Activated T-cell treated with anti-CD3 and anti-CD28 coated beads, Interleukin-2, amount 50 U/mL, for 1 hour (primary cell): ENCODE results near the gene LRIG1.
A peak's percentile ranks its signal among the peaks of the same experiment; 100 is the strongest.

Experiments used
- DNase-seq: peaks from one replicate; pipeline ENCODE4 v3.0.0-alpha.2; 2020

Gene LRIG1

DNA sequence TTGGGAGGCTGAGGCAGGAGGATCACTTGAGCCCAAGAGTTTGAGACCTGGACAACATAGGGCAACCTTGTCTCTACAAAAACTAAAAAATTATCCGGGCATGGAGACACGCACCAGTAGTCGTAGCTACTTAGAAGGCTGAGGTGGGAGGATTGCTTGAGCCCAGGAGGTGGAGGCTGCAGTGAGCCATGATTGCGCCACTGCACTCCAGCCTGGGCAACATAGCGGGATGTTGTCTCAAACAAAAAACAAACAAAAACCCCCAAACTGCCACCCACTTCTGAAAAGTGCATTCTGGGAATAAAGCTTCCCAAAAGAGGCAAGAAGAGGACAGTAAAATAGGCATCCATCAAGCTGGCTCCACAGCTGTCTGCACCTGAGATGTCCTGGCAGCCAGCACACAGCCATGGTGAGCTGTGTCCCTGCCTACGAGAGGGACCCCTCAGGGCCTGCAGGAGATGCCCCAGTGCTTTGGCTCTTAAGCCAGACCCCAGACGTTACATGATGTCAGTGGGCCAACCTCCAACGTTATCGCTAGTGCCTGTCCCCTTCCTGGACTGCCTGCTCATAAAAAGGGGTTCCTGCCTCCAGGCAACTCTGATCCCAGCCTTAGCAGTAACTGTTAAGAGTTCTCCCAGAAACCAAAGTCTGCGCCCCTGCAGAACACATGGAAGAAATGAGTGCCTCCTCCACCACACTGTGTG lies 101.1 kb downstream of the LRIG1 start:
- DNase-seq = no peak

DNA sequence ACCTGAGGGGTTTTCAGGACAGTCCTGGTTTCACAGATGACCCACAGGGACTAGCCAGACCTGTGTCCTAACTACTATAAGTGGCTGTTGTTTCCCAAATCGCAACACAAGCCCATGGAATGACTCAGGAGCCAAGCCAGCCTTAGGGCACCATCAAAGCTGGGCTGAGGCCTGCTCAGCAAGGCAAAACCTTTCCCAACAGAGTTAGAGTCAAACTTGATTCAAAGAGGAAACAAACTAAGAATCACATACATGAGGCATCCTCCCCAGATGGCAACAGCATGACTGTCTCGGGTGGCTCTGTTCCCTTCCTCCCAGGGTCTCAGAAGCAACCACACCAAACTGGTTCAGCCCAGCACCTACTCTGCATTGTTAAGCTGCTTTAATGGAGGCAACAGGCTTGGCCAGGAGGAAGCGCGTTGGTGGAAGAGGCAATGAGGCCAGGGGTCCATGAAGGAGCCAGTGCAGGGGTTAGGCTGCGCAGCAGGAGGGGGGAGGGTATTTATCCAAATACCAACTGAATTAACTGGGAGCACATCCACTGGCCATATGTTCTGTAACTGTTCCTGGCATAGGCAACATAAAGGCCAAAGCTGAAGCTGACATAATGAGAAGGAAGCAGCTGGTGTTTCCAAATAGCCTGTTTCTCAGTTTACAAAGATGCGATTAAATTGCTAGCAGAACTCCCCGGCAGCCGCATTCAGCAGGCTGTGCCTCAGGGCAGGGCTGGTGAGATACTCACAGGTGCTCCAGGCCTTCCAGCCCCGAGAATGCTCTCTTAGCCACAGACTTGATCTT lies 102.4 kb downstream of the LRIG1 start:
- no peak for DNase-seq

DNA sequence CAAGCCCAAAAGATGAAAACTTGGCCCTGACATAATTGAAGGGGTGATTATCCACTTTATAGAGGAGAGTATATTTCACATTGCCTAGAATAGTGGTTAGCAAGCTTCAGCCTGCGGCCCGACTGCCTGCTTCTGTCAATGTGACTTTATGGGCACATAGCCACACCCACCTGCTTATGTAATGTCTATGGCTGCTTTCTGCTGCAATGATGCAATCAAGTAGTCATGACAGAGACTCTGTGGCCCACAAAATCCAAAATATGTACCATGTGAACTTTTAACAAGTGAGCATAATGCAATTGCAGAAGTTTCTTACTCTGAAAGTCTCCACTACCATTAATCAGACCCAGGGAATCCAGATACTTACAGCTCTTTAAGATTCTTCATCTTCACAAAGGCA lies 103.1 kb downstream of the LRIG1 start:
- no peak for DNase-seq

DNA sequence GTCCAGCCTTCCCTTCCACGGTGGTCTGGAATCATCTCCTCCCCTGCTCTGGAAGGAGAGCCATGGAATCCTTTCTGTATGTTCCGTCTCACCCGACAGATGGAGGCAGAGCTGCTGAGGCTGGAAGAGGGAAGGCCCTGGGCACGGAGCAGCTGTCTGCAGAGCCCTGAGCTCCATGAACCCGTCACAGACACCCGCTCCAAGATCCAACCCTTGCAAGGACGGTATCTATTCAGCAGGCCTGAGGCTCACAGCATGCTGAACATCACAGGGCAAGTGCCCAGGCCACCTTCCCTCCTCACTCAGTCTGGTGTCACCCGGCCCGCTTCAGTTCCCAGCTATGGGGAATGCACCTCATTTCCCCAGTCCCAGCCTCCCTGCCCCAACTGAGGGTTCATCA lies 103.9 kb downstream of the LRIG1 start:
- DNase-seq = no peak

DNA sequence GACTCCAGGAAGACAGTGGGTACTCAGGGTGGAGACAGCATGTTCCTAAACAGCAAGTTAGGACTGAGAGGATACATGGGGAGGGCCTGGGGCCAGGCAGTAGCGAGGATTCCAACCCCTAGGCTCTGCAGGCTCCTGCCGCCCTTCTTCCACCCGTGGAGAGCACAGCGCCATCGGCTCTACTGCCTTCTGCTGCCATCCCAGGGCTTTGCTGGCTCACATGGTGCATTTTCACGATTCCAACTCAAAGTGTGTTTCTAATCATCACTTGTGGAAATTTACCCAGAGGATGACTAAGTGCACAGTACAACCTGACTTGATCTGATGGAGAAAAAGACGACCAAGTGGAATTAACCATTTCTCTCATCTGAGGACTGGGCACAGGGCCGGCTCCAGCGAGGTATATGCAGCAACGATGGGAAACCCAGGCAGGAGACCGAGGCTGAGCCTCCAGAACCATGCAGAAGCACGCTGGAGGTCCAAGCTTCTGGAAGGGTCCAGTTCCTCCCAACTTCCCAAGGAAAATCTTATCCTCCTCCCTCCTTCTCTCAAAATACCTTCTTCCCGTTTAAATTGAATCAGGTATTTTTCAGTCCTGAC lies 104.6 kb downstream of the LRIG1 start:
- no peak for DNase-seq

DNA sequence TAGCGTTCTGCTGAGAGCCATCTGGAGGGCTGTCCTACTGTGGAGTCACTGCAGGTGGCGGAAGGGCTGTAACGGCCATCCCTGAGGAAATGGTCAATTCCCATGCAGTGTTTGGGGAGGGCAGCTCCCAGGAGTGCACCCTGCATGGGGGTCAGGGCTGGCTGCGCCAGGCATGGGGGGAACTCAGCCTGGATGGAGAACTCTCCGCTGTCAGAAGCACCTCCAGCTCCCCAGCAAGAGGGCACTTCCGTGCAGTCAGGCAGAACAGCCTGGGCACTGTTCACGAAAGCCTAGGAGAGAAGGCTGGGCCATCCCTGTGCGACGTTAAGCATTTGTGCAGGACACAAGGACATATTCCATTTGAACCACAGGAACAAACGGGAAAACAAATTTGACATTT lies 105.2 kb downstream of the LRIG1 start:
- no peak for DNase-seq

DNA sequence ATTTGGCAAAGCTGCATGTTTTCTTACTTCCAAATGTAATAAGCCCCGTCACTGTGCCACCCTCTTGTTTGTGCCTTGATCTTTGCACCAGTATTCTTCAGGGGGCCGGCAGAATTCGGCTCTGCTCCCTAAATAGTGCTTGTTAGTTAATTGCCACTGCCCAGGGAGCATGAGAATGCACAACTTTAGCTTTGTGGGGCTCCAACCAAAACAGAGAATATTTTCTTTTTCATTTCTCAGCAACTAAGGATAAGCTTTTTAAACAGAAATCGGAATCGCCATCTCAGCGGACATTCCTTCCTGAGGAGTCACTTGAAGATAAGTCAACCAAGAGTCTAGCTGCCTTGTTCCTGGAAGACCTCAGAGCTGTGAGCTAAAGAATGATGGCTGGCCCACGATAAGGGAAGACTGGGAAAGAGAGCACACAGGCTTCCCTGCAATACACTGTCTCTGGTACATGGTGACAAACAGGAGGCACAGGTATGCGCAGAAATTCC lies 106.0 kb downstream of the LRIG1 start:
- DNase-seq = no peak

DNA sequence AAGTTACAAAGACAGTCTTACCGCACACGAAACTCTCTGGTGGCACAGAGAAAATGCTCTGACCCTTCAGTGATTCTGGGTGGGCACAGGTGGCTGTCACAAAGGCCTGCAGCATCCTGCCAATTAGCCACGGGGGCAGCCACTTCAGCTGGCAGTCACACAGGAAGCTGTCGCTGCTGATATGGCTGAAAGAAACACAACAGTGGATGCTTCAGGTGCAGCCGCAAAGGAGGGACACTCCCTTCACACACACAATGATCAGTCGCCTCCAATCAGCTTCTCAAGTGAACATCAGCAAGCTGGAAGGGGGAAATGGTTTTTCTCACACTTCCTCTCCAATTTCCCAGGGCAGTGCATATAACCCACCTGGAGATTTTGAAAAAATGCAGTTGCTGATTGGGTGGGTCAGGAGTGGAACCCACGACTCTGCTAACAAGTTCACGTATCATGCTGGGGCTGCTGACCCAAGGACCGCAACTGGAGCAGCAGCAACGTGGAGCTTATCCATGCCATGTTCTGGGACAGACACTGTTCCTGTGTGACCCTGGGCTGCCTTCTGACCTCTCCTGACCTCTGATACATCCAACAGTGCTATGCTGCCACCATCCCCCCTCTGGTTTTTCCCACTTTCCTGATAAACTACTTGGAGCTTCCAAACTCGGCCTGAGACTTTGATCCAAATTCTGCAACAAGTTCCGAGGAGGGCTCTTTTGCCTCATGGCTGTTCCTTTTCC lies 106.6 kb downstream of the LRIG1 start:
- peak; percentile 52 for DNase-seq

DNA sequence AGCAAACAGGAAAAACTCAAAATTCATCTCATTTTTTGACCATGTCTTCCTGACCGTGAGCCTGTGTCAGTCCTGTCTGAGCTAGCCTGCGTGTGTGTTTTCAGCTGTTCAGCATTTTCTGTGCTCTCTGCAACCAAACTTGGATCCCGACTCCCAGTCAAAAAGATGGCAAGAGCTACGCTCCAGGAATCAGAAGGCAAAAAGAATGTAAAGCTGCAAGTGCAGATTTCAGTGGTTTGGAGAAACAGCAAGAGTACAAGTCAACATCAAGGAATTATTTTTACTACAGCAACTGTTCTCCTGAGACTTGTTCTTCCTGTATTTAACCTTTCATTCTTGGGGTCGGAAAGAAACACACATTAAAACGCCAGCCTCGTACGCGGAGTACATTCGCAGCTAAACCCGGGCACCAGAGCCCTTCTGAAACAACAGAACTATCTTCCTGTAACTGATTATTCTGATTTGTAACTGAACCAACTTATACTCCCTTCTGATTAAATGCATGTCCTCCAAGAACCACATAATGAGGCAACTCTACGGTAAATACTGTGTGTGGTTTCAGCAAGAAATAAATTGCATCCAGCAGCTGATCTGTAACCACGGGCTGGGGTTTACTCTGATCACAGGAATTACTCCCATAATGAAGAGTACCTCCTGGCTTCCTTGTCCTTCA lies 107.4 kb downstream of the LRIG1 start:
- no peak for DNase-seq

DNA sequence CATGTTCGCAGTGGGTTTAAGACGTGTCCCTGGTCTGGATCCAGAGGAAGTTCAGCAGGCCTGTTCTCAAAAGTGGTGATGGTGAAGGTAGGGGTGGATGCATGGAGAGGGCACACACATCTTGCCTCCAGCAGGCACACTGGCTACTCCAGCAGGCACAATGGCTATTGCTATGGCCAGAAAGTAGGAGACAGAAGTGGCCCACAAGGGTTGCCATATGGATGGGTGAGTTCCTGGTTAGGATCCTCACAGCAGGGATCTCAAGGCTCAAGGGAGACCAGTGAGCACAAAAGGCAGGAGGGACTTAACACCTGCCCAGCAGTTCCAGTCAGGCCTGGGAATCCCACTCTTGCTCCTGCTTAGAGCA lies 107.9 kb downstream of the LRIG1 start:
- DNase-seq = no peak

DNA sequence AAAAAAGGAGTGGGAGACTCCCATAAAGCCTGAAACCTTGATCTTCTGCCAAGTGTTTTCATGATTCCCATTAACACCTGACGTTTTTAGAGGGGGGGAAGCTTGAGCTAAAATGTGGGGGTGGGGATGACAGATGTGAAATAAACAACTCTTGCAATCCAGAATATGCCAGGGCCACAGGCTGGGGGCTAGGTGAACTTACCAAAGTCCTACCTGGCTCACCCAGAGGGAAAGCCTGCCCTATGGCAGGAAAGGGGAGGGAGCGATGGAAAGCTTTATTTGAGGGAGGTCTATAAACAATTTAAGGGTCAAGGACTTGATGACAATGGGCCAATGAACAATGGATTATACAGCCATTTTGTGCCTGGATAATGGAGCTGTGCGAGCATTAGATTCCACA lies 108.3 kb downstream of the LRIG1 start:
- no peak for DNase-seq

DNA sequence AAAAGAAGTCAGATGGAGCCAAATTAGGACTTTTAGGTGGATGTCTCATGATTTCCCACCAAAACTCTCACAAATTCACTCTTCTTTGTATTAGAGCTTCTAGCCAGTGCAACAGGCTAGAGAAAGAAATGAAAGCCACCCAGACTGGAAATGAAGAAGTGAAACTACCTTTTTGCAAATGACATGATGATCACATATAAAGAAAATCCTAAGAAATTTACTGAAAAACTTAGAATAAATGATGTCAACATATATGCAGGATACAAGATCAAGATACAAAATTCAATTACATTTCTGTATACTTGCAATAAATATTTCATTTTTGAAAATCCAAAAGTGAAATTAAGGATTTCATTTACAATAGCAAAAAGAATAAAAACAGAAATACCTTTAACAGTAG lies 110.8 kb downstream of the LRIG1 start:
- DNase-seq = no peak

DNA sequence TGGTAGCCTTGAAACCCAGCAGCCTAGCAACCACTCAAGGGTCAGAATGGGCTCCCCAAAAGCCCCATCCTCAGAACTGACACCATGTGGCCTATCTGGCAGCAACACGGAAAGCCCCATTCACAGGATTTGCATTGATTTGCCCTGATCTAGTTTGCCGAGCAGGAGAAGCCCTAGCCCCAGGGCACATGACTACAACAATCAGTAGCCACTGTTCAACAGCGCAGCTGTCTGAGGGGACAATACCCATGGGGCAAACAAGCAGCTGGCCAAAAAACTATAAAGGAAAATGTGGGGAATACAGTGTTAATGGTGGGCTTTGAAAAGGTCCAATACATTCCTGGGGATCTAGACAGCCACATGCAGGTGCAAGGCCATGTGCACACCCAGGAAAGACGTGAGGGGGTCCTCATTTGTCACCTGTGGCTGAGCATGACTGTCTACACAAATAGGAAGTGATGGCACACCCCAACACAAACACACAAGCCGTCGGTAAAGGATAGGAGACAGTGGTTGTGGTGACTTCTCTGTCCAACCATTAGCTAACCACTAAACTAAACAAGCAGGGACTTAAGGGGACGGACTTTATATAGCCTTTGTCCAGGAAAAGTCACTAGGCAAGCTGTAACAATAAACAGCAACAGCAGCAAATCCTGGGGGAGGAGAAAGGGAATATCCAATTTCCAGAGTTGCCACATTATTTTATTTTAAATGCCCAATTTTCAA lies 113.7 kb downstream of the LRIG1 start:
- no peak for DNase-seq

DNA sequence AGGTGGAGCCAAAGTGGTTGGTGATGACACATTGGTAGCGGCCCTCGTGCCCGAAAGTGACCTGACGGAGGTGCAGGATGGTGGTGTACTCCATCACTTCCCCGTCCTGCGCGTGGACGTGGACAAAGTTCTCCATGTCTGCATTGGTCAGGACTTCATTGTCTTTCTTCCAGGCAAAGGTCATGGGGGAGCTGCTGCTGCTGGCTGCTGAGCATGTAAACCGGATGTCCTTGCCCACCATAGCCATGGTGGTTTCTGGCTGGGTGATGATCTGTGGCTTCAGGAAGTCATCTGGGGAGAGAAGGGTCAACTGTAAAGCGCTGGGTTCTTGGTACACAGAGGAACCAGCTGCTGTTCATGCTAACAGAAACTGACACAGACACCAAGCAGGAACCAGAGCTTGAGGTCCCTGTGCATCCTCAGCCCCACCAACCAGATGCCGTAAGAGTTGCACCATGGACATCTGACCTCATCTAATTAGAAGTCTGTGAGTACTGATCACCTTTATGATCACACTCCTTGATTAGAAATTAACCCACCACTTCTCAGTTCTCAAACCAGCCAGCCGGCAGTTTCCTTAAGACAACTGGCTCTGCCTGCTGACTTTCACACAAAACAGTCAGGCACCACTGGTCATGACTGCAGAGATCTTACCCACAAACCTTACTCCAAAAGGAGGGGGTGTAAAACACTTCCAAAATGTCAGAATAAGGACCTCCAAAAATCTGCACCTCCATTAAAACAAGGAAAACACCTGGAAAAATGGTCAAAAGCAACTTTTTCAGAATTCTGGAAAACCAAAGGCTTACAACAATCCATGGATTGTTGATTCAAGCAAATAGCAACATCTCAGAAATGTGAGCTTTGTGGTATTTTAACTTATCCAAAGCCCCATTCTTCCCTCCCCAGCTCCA lies 114.6 kb downstream of the LRIG1 start:
- no peak for DNase-seq

DNA sequence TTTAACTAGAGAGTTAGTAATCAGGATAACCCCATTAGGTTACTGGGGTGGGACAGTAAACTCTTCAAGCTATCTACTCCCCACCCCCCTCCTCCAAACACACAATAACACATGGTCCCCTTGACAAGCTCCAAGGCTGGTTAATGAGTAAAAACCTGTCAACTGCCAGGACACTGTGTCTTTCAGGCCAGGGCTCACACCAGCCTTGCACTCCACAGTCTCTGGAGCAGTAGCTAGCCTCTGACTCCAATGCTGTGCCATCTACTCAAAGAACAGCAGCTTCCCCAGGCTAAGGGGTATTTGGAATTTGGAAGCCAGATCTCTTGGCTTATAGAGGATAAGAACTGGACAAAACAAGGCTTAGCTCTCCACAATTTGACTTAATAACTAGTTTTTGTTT lies 115.8 kb downstream of the LRIG1 start:
- DNase-seq = no peak

DNA sequence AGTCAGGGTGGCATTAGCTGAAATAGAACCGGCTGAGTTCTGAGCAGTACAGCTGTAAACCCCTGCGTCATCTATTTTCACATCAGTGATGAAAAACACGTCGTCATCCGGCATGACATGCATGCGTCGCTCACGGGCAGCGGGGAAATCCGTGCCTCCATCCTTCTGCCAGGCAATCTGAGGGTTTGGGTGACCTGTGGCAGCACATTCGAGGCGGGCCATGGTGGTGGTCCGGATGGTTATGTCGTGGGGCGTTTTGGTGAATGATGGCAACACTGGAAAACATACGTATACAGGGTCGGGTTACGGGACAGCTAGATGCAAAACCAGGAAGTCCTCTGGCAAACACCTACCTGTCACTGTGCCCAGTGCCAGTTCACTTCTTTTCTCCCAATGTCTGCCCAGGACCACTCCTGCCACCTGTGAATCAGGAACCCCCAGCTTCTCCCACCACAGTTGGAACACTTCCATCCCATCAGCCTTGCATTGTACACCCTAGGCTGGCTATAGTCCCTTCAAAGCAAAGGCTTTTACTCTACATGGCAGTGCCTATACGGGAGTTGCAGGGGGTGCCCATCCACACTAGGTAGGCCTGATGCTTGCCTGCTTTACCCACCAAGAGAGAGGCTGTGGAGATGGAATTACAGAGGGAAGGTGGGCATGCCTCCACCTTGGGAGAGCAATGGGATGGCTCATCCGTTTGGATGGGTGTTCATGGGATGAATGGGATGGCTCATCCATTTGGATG lies 116.7 kb downstream of the LRIG1 start:
- DNase-seq = no peak

DNA sequence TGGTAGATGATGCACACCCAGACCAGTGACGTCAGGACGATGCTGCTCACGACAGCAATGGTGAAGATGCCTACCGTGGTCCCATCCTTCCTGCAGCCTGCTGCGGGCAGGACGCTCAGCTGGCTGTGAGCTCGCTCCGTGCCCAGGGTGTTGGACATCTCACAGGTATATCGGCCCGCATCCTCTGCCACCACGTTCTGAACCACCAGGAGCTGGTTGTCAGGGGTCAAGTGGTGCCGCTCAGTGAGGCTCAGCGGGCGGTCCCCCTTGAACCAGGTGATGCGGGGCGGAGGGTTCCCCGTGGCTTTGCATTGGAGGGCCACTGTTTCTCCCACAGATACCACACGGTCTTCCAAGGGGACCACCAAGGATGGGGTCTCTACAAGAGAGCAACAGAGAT lies 117.8 kb downstream of the LRIG1 start:
- DNase-seq = no peak

DNA sequence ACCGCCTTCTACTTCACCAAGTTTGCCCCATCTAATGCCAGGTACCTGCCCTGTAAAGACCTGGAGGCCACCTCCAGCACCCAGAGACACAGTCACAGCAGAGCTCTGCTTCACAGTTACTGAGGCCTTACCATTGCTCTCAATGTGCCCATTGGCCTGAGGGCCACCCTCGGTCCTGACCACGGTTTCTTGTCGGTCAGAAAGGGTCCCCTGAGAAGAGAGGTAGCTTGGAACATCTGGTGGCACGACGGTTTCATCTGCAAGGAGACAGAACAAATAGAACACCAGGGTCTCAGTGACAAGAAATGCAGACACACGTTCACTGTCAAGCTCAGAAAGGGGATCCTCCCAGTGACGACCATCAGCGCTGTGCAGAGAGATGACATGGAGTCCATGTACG lies 118.7 kb downstream of the LRIG1 start:
- DNase-seq = no peak

DNA sequence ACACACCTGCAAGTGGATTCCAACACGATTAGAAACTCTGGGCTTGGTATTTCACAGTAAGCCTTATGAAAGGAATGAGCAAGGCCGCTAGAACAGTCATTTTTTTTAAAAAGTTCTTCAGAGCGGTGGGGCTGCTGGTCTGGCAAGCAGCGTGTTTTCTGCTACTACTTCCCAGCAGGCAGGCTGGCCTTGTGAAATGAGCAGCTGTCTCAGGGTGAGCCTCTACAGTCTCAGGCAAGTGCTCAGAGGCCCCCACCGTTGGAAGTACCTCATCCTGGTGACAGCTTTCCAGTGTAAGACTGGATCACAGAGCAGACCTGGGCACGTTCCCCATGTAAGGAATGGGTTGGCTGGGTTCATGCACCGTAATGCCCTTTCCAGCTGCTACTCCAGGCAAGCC lies 119.2 kb downstream of the LRIG1 start:
- DNase-seq = no peak

DNA sequence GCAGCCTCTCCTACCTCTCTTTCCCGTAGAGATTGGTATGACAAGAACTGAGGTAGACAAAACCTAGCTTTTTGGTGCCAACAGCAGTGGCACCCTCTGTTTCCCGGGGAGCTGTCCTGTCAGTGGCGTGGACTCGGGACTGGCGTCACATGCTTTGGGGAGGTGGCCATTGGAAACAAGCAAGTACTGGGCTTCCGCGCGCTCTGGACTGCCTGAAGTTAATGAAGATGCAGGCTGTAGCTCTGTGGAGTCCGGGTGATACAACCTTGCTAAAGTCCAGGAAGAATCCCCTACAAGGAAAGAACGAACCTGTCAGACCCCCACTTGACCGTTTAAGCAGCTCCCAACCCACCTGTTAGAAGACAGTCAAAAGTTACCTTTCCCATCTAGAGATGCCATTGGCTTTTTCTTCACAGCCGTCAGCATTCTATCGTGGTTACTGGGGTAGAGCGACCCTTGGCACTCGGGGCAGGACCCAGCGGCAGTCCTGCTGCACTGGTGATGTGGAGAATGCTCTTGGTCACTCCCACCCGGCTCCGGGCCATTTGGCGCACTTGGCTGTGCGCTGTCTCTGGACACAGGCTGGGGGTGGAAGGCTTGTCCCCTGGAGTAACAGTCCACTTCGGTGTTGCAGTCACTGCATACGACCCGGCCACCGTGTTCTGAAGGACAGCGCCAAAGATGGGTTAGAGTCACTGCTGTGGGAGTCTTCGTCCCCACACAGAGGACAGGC lies 120.5 kb downstream of the LRIG1 start:
- DNase-seq = no peak
